Measurements from ENCODE around the gene ITPRIP.

GRCh38 chr10:104315486-104315921 lies 22.8 kb downstream of the ITPRIP start:
- TF ChIP-seq POLR2AphosphoS5 (IDR thresholded peaks at IDR 0.05; ENCODE audit: low read depth, low read length) (no peak), RXRA (IDR thresholded peaks at IDR 0.05; ENCODE audit: borderline replicate concordance, low read depth) (no peak), RFX5 (IDR thresholded peaks at IDR 0.05; ENCODE audit: low read length) (no peak), CHD2 (IDR thresholded peaks at IDR 0.05; ENCODE audit: low read length, partially characterized antibody) (no peak), MXI1 (IDR thresholded peaks at IDR 0.05; ENCODE audit: low read depth, low read length) (no peak), GATA2 (CRISPR knock-in tag; IDR thresholded peaks at IDR 0.05) (no peak), RAD21 (IDR thresholded peaks at IDR 0.05; ENCODE audit: low read length) (no peak), GABPA (IDR thresholded peaks at IDR 0.05; ENCODE audit: low read depth) (no peak), TEAD4 (IDR thresholded peaks at IDR 0.05; ENCODE audit: borderline replicate concordance, insufficient read depth) (no peak), EP300 (IDR thresholded peaks at IDR 0.05; ENCODE audit: borderline replicate concordance in 1 of 2, low read depth in 1 of 2, low read length in 1 of 2) (no peak)
- TF ChIP-seq, protein P1, sequence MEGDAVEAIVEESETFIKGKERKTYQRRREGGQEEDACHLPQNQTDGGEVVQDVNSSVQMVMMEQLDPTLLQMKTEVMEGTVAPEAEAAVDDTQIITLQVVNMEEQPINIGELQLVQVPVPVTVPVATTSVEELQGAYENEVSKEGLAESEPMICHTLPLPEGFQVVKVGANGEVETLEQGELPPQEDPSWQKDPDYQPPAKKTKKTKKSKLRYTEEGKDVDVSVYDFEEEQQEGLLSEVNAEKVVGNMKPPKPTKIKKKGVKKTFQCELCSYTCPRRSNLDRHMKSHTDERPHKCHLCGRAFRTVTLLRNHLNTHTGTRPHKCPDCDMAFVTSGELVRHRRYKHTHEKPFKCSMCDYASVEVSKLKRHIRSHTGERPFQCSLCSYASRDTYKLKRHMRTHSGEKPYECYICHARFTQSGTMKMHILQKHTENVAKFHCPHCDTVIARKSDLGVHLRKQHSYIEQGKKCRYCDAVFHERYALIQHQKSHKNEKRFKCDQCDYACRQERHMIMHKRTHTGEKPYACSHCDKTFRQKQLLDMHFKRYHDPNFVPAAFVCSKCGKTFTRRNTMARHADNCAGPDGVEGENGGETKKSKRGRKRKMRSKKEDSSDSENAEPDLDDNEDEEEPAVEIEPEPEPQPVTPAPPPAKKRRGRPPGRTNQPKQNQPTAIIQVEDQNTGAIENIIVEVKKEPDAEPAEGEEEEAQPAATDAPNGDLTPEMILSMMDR (IDR thresholded peaks at IDR 0.05): no peak

All from SK-N-SH (cell line).